Right lobe of liver (tissue), 4 donors: ENCODE measurements around the gene DLG2.

Experiments
- POLR2A ChIP-seq: fragments of 450-650 bp; IDR thresholded peaks from one replicate; pipeline ENCODE4 v1.6.1; 2017; ENCODE audit warnings: antibody characterized with exemption, mild to moderate bottlenecking
- TF ChIP-seq, protein P1 (sequence below), 4 donors: fragments of 200-600 bp in 3 of 4; fragments of 450-650 bp in 1 of 4; IDR thresholded peaks; one replicate each; pipeline versions ENCODE4 v1.5.1 to v1.8.0; 2016 to 2022; ENCODE audit warnings: antibody characterized with exemption in 4 of 4, mild to moderate bottlenecking in 2 of 4
- donor health status: DM: no; HTN: no; CAD: no.
- donor health status: DM: no; HTN: no; CAD: no.
- donor health status: DM: no; HTN: yes; CAD: no.

DNA sequence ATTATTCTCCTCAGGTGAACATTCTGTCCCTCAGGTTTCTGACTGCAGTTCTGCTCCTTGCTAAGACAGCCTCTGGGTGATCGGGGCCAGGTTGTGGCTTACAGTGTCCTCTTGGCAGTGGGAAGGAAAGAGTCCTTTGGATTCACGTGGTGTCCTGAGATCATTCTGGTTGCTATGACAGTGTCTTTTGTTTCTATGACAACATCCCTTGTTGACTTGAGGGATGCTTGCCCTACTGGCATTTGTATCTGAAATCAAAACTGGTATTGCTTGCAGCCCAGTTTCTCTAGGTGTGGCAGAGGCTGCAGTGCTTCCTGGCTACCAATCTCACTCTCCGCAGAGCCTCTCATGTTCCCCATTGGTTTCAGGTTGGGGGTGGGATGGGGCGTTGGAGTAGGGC is 2189.2 kb downstream of the DLG2 start:
- TF ChIP-seq, protein P1, sequence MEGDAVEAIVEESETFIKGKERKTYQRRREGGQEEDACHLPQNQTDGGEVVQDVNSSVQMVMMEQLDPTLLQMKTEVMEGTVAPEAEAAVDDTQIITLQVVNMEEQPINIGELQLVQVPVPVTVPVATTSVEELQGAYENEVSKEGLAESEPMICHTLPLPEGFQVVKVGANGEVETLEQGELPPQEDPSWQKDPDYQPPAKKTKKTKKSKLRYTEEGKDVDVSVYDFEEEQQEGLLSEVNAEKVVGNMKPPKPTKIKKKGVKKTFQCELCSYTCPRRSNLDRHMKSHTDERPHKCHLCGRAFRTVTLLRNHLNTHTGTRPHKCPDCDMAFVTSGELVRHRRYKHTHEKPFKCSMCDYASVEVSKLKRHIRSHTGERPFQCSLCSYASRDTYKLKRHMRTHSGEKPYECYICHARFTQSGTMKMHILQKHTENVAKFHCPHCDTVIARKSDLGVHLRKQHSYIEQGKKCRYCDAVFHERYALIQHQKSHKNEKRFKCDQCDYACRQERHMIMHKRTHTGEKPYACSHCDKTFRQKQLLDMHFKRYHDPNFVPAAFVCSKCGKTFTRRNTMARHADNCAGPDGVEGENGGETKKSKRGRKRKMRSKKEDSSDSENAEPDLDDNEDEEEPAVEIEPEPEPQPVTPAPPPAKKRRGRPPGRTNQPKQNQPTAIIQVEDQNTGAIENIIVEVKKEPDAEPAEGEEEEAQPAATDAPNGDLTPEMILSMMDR (IDR thresholded peaks at IDR 0.05) = no peak
- no peak for TF ChIP-seq POLR2A
